GM12878 (cell line): ENCODE measurements around the gene AFG1L. TPM values are rescaled to one million over a fixed set of nuclear protein-coding genes. Genes with fewer than 3 reads are reported as not detected.
"Not testable (repeated sequence)": the region's sequence is repeated elsewhere in the genome, so short reads cannot be mapped to it uniquely, and the experiment has no call there.

ENCODE experiments used
- ATAC-seq: fragments of 200-7000 bp; cut with Tn5 transposase; 3 replicates; pipeline ENCODE4 v1.9.1; 2020; ENCODE audit warnings: mild to moderate bottlenecking, moderate library complexity
- BruUV-seq: library from RNA; stranded (reverse); fragments of 400-500 nt; replicated peaks from 2 replicates; lab custom pipeline; 2021; lab: Mats Ljungman, UMichigan
- CTCF ChIA-PET: fragments of 300-600 bp; sonication (Branson Sonifier 250); formaldehyde crosslinking; extraction: SDS; loops from one replicate; lab custom pipeline; 2021; ENCODE audit warnings: inconsistent platforms; lab: Yijun Ruan, JAX
- POLR2A ChIA-PET: fragments of 350-600 bp; formaldehyde crosslinking; extraction: SDS; loops from one replicate; lab custom pipeline; 2021; ENCODE audit warnings: inconsistent platforms; lab: Charles Lee
- RAD21 ChIA-PET: fragments of 300-600 bp; sonication (Branson Sonifier 250); formaldehyde crosslinking; loops from one replicate; lab custom pipeline; 2023; ENCODE audit warnings: antibody characterized with exemption; ENCODE audit not compliant: unreplicated experiment; lab: Charles Lee
- SMC1A ChIA-PET: fragments of 300-600 bp; sonication (Branson Sonifier 250); formaldehyde crosslinking; loops from one replicate; lab custom pipeline; 2023; ENCODE audit not compliant: unreplicated experiment, uncharacterized antibody; lab: Charles Lee
- DNase-seq: peaks from one replicate; pipeline ENCODE4 v3.0.0-alpha.2; 2011; ENCODE audit warnings: low read depth, low spot score
- FAIRE-seq: peaks from 3 replicates; lab custom pipeline; 2011; peaks lifted over from hg19 to GRCh38; lab: Jason Lieb, UNC
- H2AFZ ChIP-seq: 2 replicates; pipeline ENCODE4 v1.6.0; 2011; ENCODE audit warnings: low read depth, low read length, control low read depth; ENCODE audit not compliant: control insufficient read depth
- H3K27ac ChIP-seq: 2 replicates; pipeline ENCODE4 v1.5.1; 2011; ENCODE audit warnings: control low read depth; ENCODE audit not compliant: control insufficient read depth, insufficient read depth
- H3K27me3 ChIP-seq, 2 experiments: replicated peaks in 1 of 2; 2 replicates each; pipeline versions ENCODE4 v1.6.0 to v1.6.1; 2011; ENCODE audit warnings: low read length in 1 of 2; ENCODE audit not compliant: control insufficient read depth in 2 of 2, insufficient read depth in 2 of 2
- H3K36me3 ChIP-seq, 2 experiments: 2 replicates each; pipeline ENCODE4 v1.5.1; 2011; ENCODE audit warnings: low read length in 1 of 2; ENCODE audit not compliant: control insufficient read depth in 2 of 2, insufficient read depth in 2 of 2
- H3K4me1 ChIP-seq: 2 replicates; pipeline ENCODE4 v1.6.1; 2011; ENCODE audit warnings: mild to moderate bottlenecking, low read length, moderate library complexity, mixed read lengths; ENCODE audit not compliant: control insufficient read depth, insufficient read depth
- H3K4me2 ChIP-seq: 2 replicates; pipeline ENCODE4 v1.6.0; 2011; ENCODE audit warnings: control low read depth; ENCODE audit not compliant: control insufficient read depth, insufficient read depth
- H3K4me3 ChIP-seq: fragments of 200-600 bp; sonication (generic); 2 replicates; pipeline ENCODE4 v1.5.1; 2016
- H3K79me2 ChIP-seq: 2 replicates; pipeline ENCODE4 v1.6.0; 2011; ENCODE audit warnings: low read length; ENCODE audit not compliant: control insufficient read depth, insufficient read depth
- H3K9ac ChIP-seq: 2 replicates; pipeline ENCODE4 v1.8.0; 2011; ENCODE audit warnings: low read length, control low read depth, mixed read lengths; ENCODE audit not compliant: control insufficient read depth, insufficient read depth
- H3K9me3 ChIP-seq: replicated peaks from 3 replicates; pipeline ENCODE4 v1.5.1; 2011; ENCODE audit warnings: mild to moderate bottlenecking, low read length; ENCODE audit not compliant: control insufficient read depth, insufficient read depth
- H4K20me1 ChIP-seq: 2 replicates; pipeline ENCODE4 v1.6.0; 2011; ENCODE audit not compliant: control insufficient read depth, insufficient read depth
- BCL11A ChIP-seq: IDR thresholded peaks from 2 replicates; pipeline ENCODE4 v1.6.1; 2011; ENCODE audit warnings: low read depth, low read length
- CHD2 ChIP-seq: IDR thresholded peaks from 2 replicates; pipeline ENCODE4 v1.6.1; 2011; ENCODE audit warnings: low read depth, low read length, improper control_type of control experiment, borderline replicate concordance
- EGR1 ChIP-seq, 2 experiments: IDR thresholded peaks; 1 replicate in 1 of 2; 2 replicates in 1 of 2; pipeline ENCODE4 v1.6.1; 2011 to 2012; ENCODE audit warnings: low read depth in 2 of 2, low read length in 2 of 2, borderline replicate concordance in 1 of 2, mild to moderate bottlenecking in 1 of 2, moderate library complexity in 1 of 2
- ETV6 ChIP-seq, 2 experiments: fragments of 450-650 bp in 1 of 2; IDR thresholded peaks in 1 of 2; conservative IDR thresholded peaks in 1 of 2; 2 replicates each; pipeline ENCODE4 v1.6.1; 2014; ENCODE audit warnings: antibody characterized with exemption in 1 of 2, borderline replicate concordance in 1 of 2, low read depth in 1 of 2, mild to moderate bottlenecking in 1 of 2, moderate library complexity in 1 of 2
- FOXK2 ChIP-seq: fragments of 450-650 bp; IDR thresholded peaks from 2 replicates; pipeline ENCODE4 v1.6.1; 2017; ENCODE audit warnings: mild to moderate bottlenecking, moderate library complexity
- IRF4 ChIP-seq: IDR thresholded peaks from 2 replicates; pipeline ENCODE4 v1.6.1; 2011; ENCODE audit warnings: low read depth, low read length
- MTA2 ChIP-seq: fragments of 450-650 bp; IDR thresholded peaks from 2 replicates; pipeline ENCODE4 v1.6.1; 2016; ENCODE audit warnings: low read depth, mild to moderate bottlenecking, moderate library complexity
- POLR2A ChIP-seq: IDR thresholded peaks from 2 replicates; pipeline ENCODE4 v1.6.1; 2011; ENCODE audit warnings: low read depth, mild to moderate bottlenecking, low read length
- RAD21 ChIP-seq: IDR thresholded peaks from 2 replicates; pipeline ENCODE4 v1.6.1; 2011; ENCODE audit warnings: mild to moderate bottlenecking, low read depth, low read length, moderate library complexity; ENCODE audit not compliant: insufficient read depth
- SMC3 ChIP-seq: IDR thresholded peaks from 2 replicates; pipeline ENCODE4 v1.6.1; 2011; ENCODE audit warnings: low read length, improper control_type of control experiment, borderline replicate concordance
- SP1 ChIP-seq: IDR thresholded peaks from one replicate; pipeline ENCODE4 v1.6.1; 2011; ENCODE audit warnings: low read depth, low read length
- SRF ChIP-seq, 2 experiments: IDR thresholded peaks; 2 replicates each; pipeline ENCODE4 v1.6.1; 2011; ENCODE audit warnings: low read depth in 2 of 2, low read length in 2 of 2, mild to moderate bottlenecking in 1 of 2, moderate library complexity in 1 of 2
- TARDBP ChIP-seq: IDR thresholded peaks from 2 replicates; pipeline ENCODE4 v1.6.1; 2016; ENCODE audit warnings: borderline replicate concordance
- ZNF274 ChIP-seq: IDR thresholded peaks from one replicate; pipeline ENCODE4 v1.8.0; 2011; ENCODE audit not compliant: insufficient read length, insufficient read depth
- WGBS: methylation state at CpG from one replicate; pipeline ENCODE4 v1.1.6; 2016; ENCODE audit warnings: low lambda C conversion rate; ENCODE audit not compliant: insufficient replicate concordance, insufficient coverage; ENCODE audit errors: missing lambda C conversion rate; 5-methylcytosine and 5-hydroxymethylcytosine counted together
- in situ Hi-C: fragments of 300-500 bp; cut with MboI; formaldehyde crosslinking; loops from 9 replicates; pipeline ENCODE4 v1.14.3; 2018; ENCODE audit warnings: mixed read lengths
- intact Hi-C: fragments of 100-400 bp; cut with micrococcal nuclease; formaldehyde crosslinking; loops from one replicate; pipeline ENCODE4 v1.14.2; 2022; ENCODE audit not compliant: unreplicated experiment
- polyA plus RNA-seq, 11 experiments: library from polyadenylated mRNA; depleted of rRNA in 4 of 11; unstranded in 6 of 11; stranded (reverse) in 5 of 11; fragments of >200 nt; fragmentation: Nextera tagmentation in 4 of 11; fragmentation: Illumina TruSeq in 1 of 11; extraction: Ambion mirVana in 4 of 11; extraction: Trizol in 1 of 11; gene quantifications; 1 replicate in 1 of 11; 2 replicates in 10 of 11; pipeline versions ENCODE4 v1.2.1 to v1.2.3, GENCODE V29; 2011 to 2016; ENCODE audit warnings: inconsistent platforms in 2 of 11, missing spikeins in 2 of 11, low read depth in 1 of 11
- total RNA-seq, 4 experiments: library from RNA; depleted of rRNA in 3 of 4; stranded (reverse); fragments of >200 nt in 3 of 4; fragmentation: Illumina TruSeq in 1 of 4; extraction: Trizol in 1 of 4; gene quantifications; 2 replicates each; pipeline versions ENCODE4 v1.2.1 to v1.2.3, GENCODE V29; 2013 to 2021
- TF ChIP-seq, protein P1 (sequence below): IDR thresholded peaks from 2 replicates; pipeline ENCODE4 v1.6.1; 2012; ENCODE audit warnings: low read length, inconsistent platforms
- TF ChIP-seq, protein P2 (sequence below): fragments of 150-350 bp; IDR thresholded peaks from 2 replicates; pipeline ENCODE4 v1.6.1; 2014; ENCODE audit warnings: mild to moderate bottlenecking, low read depth, low read length

The AFG1L gene
- total and polyA plus RNA-seq, 10 of the 15 experiments (the other 5 are each of a cell fraction or from before 2014, with no cell fraction given): 2.3 to 9.0 (median 4.3) TPM

DNA sequence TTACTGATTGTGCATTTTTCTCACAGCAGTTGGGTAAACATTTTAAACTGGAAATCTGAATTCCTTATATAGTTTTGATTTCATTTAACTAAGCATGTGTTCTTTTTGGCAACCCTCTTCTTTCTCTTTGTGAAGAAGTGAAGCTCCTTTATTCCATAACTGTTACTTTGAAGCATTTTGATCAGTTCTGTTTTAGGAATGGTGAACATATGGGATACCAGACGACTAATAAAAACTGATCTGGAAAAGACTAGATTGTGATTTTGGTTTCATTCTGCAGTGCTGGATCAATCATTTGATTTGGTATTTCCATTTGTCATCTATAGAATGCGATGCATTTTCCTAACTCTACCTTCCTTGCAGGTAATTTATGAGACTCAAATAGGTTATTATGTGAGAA lies 9.8 kb downstream of the AFG1L start:
- no peak for ATAC-seq

DNA sequence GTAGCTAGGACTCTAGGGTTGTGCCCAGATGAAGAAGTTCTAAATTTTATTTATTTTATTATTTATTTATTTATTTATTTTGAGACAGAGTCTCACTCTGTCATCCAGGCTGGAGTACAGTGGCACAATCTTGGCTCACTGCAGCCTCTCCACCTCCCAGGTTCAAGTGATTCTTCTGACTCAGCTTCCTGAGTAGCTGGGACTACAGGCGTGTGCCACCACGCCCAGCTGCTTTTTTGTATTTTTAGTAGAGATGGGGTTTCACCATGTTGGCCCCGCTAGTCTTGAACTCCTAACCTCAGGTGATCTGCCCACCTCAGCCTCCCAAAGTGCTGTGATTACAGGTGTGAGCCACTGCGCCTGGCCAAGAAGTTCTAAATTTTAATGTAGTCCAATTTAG lies 13.8 kb downstream of the AFG1L start:
- WGBS: 8% methylated on average over 4 of the region's 4 CpGs
- FAIRE-seq, DNase-seq, H3K9me3 ChIP-seq, H3K36me3 ChIP-seq, intact Hi-C loops, H3K79me2 ChIP-seq, H3K27ac ChIP-seq, H4K20me1 ChIP-seq, ATAC-seq, BruUV-seq, H3K9ac ChIP-seq, H2AFZ ChIP-seq, H3K27me3 ChIP-seq, H3K4me3 ChIP-seq, H3K4me1 ChIP-seq, in situ Hi-C loops: not testable (repeated sequence)
- RAD21 ChIA-PET: interaction anchor here (1.0 to 1.6 kb wide), 2 partner anchors 9 to 48 kb away, joined by 4 to 5 read pairs; partner anchors contain the start of gene SNX3
- H3K4me2 ChIP-seq: peak overlapping the region; percentile 19; the same call in 1 of the 2 replicates
- CTCF ChIA-PET: interaction anchor here (0.9 to 2.2 kb wide), 8 partner anchors 9 to 183 kb away, joined by 3 to 6 read pairs (median 3); no protein-coding TSS in a partner anchor
- SMC1A ChIA-PET: interaction anchor here (1.2 to 1.7 kb wide), 6 partner anchors 9 to 136 kb away, joined by 3 to 9 read pairs (median 3); partner anchors contain the start of gene AFG1L
- POLR2A ChIA-PET: interaction anchor here (1.2 to 1.6 kb wide), 3 partner anchors 14 to 53 kb away, joined by 4 to 8 read pairs (median 4); partner anchors contain the start of gene AFG1L

More for the DNA sequence above, 9.8 kb downstream of the AFG1L start:
- no peak overlapping the region for H3K4me2 ChIP-seq
- FAIRE-seq (no peak), DNase-seq (no peak)
- RAD21 ChIA-PET: interaction anchor here (1.0 kb wide), 1 partner anchor 9 kb away, joined by 3 read pairs; no protein-coding TSS in a partner anchor
- no peak overlapping the region for H3K4me3 ChIP-seq
- no peak overlapping the region for H3K27ac ChIP-seq
- BruUV-seq: no TSS peak
- H3K9me3 ChIP-seq: no peaks in the 10 kb centered on the region
- intact Hi-C loops (loop anchor here (2.0 kb wide), 1 partner anchor 32 kb away; no protein-coding TSS in a partner anchor), in situ Hi-C loops (no loop called here)
- H3K36me3 ChIP-seq: no peaks in the 10 kb centered on the region
- H4K20me1 ChIP-seq: no peaks in the 10 kb centered on the region
- POLR2A ChIA-PET: no interaction called here
- H3K79me2 ChIP-seq: no peaks in the 10 kb centered on the region
- no peaks in the 10 kb centered on the region for H3K27me3 ChIP-seq
- H2AFZ ChIP-seq: no peak overlapping the region
- H3K9ac ChIP-seq: no peak overlapping the region
- peaks cover 2% of the 10 kb centered on the region; the same call in 1 of the 2 replicates for H3K4me1 ChIP-seq
- no peak for TF ChIP-seq CHD2
- TF ChIP-seq TARDBP: no peak
- TF ChIP-seq RAD21: no peak
- TF ChIP-seq, protein P1, sequence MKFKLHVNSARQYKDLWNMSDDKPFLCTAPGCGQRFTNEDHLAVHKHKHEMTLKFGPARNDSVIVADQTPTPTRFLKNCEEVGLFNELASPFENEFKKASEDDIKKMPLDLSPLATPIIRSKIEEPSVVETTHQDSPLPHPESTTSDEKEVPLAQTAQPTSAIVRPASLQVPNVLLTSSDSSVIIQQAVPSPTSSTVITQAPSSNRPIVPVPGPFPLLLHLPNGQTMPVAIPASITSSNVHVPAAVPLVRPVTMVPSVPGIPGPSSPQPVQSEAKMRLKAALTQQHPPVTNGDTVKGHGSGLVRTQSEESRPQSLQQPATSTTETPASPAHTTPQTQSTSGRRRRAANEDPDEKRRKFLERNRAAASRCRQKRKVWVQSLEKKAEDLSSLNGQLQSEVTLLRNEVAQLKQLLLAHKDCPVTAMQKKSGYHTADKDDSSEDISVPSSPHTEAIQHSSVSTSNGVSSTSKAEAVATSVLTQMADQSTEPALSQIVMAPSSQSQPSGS: no peak
- no peak for TF ChIP-seq SMC3
- TF ChIP-seq ETV6 (conservative IDR thresholded peaks at IDR 0.05 in 1 of 2, IDR thresholded peaks at IDR 0.05 in 1 of 2; ENCODE audit: borderline replicate concordance in 1 of 2, low read depth in 1 of 2): no peak
- no peak for TF ChIP-seq EGR1 (IDR thresholded peaks at IDR 0.05; ENCODE audit: borderline replicate concordance in 1 of 2, low read depth in 2 of 2, low read length in 2 of 2)
- no peak for TF ChIP-seq BCL11A
- TF ChIP-seq POLR2A: no peak
- no peak for TF ChIP-seq SP1
- TF ChIP-seq MTA2: no peak
- no peak for TF ChIP-seq FOXK2
- no peak for TF ChIP-seq IRF4
- TF ChIP-seq SRF (IDR thresholded peaks at IDR 0.05; ENCODE audit: low read depth in 2 of 2, low read length in 2 of 2): no peak
- TF ChIP-seq, protein P2, sequence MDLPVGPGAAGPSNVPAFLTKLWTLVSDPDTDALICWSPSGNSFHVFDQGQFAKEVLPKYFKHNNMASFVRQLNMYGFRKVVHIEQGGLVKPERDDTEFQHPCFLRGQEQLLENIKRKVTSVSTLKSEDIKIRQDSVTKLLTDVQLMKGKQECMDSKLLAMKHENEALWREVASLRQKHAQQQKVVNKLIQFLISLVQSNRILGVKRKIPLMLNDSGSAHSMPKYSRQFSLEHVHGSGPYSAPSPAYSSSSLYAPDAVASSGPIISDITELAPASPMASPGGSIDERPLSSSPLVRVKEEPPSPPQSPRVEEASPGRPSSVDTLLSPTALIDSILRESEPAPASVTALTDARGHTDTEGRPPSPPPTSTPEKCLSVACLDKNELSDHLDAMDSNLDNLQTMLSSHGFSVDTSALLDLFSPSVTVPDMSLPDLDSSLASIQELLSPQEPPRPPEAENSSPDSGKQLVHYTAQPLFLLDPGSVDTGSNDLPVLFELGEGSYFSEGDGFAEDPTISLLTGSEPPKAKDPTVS: no peak
- no peak for TF ChIP-seq ZNF274
- CTCF ChIA-PET: interaction anchor here (1.0 kb wide), 1 partner anchor 50 kb away, joined by 3 read pairs; no protein-coding TSS in a partner anchor
- 96% methylated on average over 2 of the region's 2 CpGs for whole genome bisulfite sequencing
- SMC1A ChIA-PET: interaction anchor here (1.3 to 1.7 kb wide), 2 partner anchors 10 to 44 kb away, joined by 3 to 4 read pairs; partner anchors contain the start of genes AFG1L and SNX3
